ENCODE results near the gene BMP10. TPM values are rescaled to one million over a fixed set of nuclear protein-coding genes. Genes with fewer than 3 reads are reported as not detected.

BMP10 gene
- total and polyA plus RNA-seq, 10 of the 15 experiments (the other 5 are each of a cell fraction or from before 2014, with no cell fraction given) = 0.04 TPM; not detected in 9

- TF ChIP-seq MEF2A (IDR thresholded peaks at IDR 0.05; ENCODE audit: insufficient read depth, low read depth, low read length) (no peak), CREB1 (IDR thresholded peaks at IDR 0.05; ENCODE audit: low read depth) (0 out of 2 replicates have a peak, but pooled peaks have one; percentile 44)
Measured at GRCh38 chr2:68908392-68908970, 37.3 kb upstream of the BMP10 start (continued).

DNA sequence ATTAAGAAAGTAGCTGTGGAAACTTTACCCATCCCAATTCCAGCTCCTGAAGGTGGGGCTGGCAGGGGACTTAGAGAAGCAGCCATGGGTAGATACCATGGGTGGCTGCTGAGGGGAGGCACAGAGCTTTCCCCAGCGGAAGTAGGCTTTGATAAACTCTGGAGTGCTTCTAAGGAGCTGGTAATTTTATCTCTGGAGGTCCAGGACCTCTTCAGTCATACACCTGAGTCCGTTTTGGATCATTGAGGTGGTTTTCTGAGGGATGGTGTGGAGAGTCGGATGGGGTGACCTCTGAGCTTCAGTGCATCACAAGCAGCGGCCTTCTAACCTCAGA lies 36.7 kb upstream of the BMP10 start:
- DNase-seq (ENCODE audit: low read depth, low spot score) (no peak), FAIRE-seq (no peak), ATAC-seq (no peak; the same call in 2 of the 3 replicates)
- POLR2A ChIA-PET = no interaction called here
- SMC1A ChIA-PET (ENCODE audit: uncharacterized antibody, unreplicated experiment) = interaction anchor here (1.0 to 2.7 kb wide), 11 partner anchors 9 to 444 kb away, joined by 3 to 16 read pairs (median 4); partner anchors contain the start of genes APLF and FBXO48
- Histone ChIP-seq H3K9me3 (replicated peaks; ENCODE audit: control insufficient read depth, insufficient read depth, low read length) (no peaks in the 10 kb centered on the region; the same call in 2 of the 3 replicates), H3K36me3 (ENCODE audit: control insufficient read depth in 2 of 2, insufficient read depth in 2 of 2, low read length in 1 of 2) (no peaks in the 10 kb centered on the region), H3K27ac (ENCODE audit: control insufficient read depth, insufficient read depth) (peak overlapping the region; percentile 93), H3K79me2 (ENCODE audit: control insufficient read depth, insufficient read depth, low read length) (no peaks in the 10 kb centered on the region), H3K27me3 (replicated peaks in 1 of 2; ENCODE audit: control insufficient read depth in 2 of 2, insufficient read depth in 2 of 2, low read length in 1 of 2) (no peaks in the 10 kb centered on the region; a peak in 1 of 4 replicates), H3K4me1 (ENCODE audit: control insufficient read depth, insufficient read depth, low read length) (peaks cover 16% of the 10 kb centered on the region), H4K20me1 (ENCODE audit: control insufficient read depth, insufficient read depth) (no peaks in the 10 kb centered on the region), H3K4me3 (no peak overlapping the region), H2AFZ (ENCODE audit: control insufficient read depth, low read depth, low read length) (peak overlapping the region; percentile 79), H3K4me2 (ENCODE audit: control insufficient read depth, insufficient read depth) (peak overlapping the region; percentile 49; the same call in 1 of the 2 replicates), H3K9ac (ENCODE audit: control insufficient read depth, insufficient read depth, low read length) (peak overlapping the region; percentile 12; the same call in 1 of the 2 replicates)
- TF ChIP-seq, protein P1, sequence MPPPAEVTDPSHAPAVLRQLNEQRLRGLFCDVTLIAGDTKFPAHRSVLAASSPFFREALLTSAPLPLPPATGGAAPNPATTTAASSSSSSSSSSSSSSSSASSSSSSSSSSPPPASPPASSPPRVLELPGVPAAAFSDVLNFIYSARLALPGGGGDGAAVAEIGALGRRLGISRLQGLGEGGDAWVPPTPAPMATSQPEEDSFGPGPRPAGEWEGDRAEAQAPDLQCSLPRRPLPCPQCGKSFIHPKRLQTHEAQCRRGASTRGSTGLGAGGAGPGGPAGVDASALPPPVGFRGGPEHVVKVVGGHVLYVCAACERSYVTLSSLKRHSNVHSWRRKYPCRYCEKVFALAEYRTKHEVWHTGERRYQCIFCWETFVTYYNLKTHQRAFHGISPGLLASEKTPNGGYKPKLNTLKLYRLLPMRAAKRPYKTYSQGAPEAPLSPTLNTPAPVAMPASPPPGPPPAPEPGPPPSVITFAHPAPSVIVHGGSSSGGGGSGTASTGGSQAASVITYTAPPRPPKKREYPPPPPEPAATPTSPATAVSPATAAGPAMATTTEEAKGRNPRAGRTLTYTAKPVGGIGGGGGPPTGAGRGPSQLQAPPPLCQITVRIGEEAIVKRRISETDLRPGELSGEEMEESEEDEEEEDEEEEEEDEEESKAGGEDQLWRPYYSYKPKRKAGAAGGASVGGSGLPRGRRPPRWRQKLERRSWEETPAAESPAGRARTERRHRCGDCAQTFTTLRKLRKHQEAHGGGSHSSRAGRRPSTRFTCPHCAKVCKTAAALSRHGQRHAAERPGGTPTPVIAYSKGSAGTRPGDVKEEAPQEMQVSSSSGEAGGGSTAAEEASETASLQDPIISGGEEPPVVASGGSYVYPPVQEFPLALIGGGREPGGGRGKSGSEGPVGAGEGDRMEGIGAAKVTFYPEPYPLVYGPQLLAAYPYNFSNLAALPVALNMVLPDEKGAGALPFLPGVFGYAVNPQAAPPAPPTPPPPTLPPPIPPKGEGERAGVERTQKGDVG (CRISPR knock-in tag; IDR thresholded peaks at IDR 0.05) = no peak
- TF ChIP-seq, protein P2, sequence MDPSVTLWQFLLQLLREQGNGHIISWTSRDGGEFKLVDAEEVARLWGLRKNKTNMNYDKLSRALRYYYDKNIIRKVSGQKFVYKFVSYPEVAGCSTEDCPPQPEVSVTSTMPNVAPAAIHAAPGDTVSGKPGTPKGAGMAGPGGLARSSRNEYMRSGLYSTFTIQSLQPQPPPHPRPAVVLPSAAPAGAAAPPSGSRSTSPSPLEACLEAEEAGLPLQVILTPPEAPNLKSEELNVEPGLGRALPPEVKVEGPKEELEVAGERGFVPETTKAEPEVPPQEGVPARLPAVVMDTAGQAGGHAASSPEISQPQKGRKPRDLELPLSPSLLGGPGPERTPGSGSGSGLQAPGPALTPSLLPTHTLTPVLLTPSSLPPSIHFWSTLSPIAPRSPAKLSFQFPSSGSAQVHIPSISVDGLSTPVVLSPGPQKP (IDR thresholded peaks at IDR 0.05; ENCODE audit: low read depth, low read length) = no peak
- no peak for TF ChIP-seq NFYB (IDR thresholded peaks at IDR 0.05; ENCODE audit: insufficient read depth, low read depth, low read length)
- no peak for TF ChIP-seq MEF2B (IDR thresholded peaks at IDR 0.05; ENCODE audit: partially characterized antibody, poor library complexity, severe bottlenecking)
- TF ChIP-seq KDM1A (IDR thresholded peaks at IDR 0.05; ENCODE audit: borderline replicate concordance) = no peak
- TF ChIP-seq ZNF217 (IDR thresholded peaks at IDR 0.05) = no peak
- no peak for TF ChIP-seq SMARCA5 (IDR thresholded peaks at IDR 0.05)
- no peak for TF ChIP-seq TCF12 (IDR thresholded peaks at IDR 0.05; ENCODE audit: low read depth, low read length)
- BruUV-seq (replicated peaks) = no TSS peak
- RAD21 ChIA-PET (ENCODE audit: unreplicated experiment) = interaction anchor here (1.1 to 2.7 kb wide), 4 partner anchors 156 to 444 kb away, joined by 4 to 9 read pairs (median 6); no protein-coding TSS in a partner anchor
- CTCF ChIA-PET = interaction anchor here (0.8 to 5.0 kb wide), 14 partner anchors 10 to 443 kb away, joined by 3 to 48 read pairs (median 4); partner anchors contain the start of genes APLF and FBXO48
- 2% methylated on average over 4 of the region's 4 CpGs for WGBS (ENCODE audit: insufficient coverage, insufficient replicate concordance, low lambda C conversion rate, missing lambda C conversion rate)
- in situ Hi-C loops (cut with MboI) = loop anchor here (5.0 kb wide), 1 partner anchor 156 kb away; no protein-coding TSS in a partner anchor
- intact Hi-C loops (cut with micrococcal nuclease; ENCODE audit: unreplicated experiment) = no loop called here

Measured in GM12878 (cell line).